ENCODE results near the gene MMADHC. TPM values are rescaled to one million over a fixed set of nuclear protein-coding genes. Genes with fewer than 3 reads are reported as not detected.

Gene MMADHC
- total and polyA plus RNA-seq, 2 of the 13 experiments (the other 11 are each of a cell fraction or from before 2014, with no cell fraction given), result 90.2 to 210 TPM

DNA sequence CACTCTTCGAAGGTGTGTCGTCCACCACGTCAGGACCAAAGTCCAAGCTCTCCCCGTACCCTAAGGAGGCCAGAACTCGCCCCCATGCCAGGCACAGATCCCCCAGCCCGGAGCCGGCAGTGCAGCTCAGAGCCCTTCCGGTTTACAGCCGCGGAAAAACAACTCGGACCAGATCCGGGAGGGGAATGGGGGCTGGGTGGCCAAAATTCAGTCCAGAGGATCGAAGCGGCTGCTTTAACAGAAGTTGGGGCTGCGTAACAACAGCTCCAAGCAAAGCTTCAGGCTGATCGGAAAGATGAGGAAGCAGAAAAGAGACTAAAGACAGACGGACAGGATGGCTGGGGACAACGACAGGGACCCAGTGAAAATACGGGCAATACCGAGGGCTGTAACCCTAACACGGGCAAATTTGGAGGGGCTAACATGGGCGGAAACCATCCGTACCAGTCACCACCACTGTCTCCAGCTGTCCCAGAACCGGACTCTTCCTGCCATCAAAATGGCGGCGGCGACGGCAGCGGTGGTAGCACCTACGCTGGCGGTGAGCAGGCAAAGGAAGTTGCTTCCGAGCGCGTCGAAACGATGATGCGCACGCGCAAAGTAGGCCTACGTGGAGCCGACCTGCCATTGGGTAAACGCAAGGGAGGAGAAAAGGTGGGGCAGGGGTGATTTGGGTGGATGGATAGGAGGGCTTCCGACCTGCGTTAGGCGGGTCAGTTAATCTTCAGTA is at the start of gene MMADHC (continued):
- TF ChIP-seq, protein P1, sequence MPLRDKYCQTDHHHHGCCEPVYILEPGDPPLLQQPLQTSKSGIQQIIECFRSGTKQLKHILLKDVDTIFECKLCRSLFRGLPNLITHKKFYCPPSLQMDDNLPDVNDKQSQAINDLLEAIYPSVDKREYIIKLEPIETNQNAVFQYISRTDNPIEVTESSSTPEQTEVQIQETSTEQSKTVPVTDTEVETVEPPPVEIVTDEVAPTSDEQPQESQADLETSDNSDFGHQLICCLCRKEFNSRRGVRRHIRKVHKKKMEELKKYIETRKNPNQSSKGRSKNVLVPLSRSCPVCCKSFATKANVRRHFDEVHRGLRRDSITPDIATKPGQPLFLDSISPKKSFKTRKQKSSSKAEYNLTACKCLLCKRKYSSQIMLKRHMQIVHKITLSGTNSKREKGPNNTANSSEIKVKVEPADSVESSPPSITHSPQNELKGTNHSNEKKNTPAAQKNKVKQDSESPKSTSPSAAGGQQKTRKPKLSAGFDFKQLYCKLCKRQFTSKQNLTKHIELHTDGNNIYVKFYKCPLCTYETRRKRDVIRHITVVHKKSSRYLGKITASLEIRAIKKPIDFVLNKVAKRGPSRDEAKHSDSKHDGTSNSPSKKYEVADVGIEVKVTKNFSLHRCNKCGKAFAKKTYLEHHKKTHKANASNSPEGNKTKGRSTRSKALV (CRISPR knock-in tag; IDR thresholded peaks at IDR 0.05), result 0 out of 2 replicates have a peak, but pooled peaks have one; percentile 21
- TF ChIP-seq, protein P2, sequence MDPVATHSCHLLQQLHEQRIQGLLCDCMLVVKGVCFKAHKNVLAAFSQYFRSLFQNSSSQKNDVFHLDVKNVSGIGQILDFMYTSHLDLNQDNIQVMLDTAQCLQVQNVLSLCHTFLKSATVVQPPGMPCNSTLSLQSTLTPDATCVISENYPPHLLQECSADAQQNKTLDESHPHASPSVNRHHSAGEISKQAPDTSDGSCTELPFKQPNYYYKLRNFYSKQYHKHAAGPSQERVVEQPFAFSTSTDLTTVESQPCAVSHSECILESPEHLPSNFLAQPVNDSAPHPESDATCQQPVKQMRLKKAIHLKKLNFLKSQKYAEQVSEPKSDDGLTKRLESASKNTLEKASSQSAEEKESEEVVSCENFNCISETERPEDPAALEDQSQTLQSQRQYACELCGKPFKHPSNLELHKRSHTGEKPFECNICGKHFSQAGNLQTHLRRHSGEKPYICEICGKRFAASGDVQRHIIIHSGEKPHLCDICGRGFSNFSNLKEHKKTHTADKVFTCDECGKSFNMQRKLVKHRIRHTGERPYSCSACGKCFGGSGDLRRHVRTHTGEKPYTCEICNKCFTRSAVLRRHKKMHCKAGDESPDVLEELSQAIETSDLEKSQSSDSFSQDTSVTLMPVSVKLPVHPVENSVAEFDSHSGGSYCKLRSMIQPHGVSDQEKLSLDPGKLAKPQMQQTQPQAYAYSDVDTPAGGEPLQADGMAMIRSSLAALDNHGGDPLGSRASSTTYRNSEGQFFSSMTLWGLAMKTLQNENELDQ (CRISPR knock-in tag; IDR thresholded peaks at IDR 0.05; ENCODE audit: borderline replicate concordance), result peak; percentile 53; the same call in 1 of the 2 replicates
- TF ChIP-seq HES4 (CRISPR knock-in tag; IDR thresholded peaks at IDR 0.05; ENCODE audit: borderline replicate concordance) (peak; percentile 92), THAP11 (CRISPR knock-in tag; IDR thresholded peaks at IDR 0.05) (peak; percentile 85), RNF2 (conservative IDR thresholded peaks at IDR 0.05; ENCODE audit: low read depth) (no peak), ZNF749 (CRISPR knock-in tag; IDR thresholded peaks at IDR 0.05; ENCODE audit: borderline replicate concordance) (peak; percentile 35; the same call in 1 of the 2 replicates), KLF9 (CRISPR knock-in tag; IDR thresholded peaks at IDR 0.05; ENCODE audit: low read depth) (0 out of 2 replicates have a peak, but pooled peaks have one; percentile 49), ZNF264 (CRISPR knock-in tag; IDR thresholded peaks at IDR 0.05) (peak; percentile 62), SP4 (CRISPR knock-in tag; IDR thresholded peaks at IDR 0.05) (peak; percentile 50; the same call in 1 of the 2 replicates), NPAS2 (CRISPR knock-in tag; IDR thresholded peaks at IDR 0.05; ENCODE audit: borderline replicate concordance) (no peak), ZNF570 (CRISPR knock-in tag; IDR thresholded peaks at IDR 0.05; ENCODE audit: borderline replicate concordance) (0 out of 2 replicates have a peak, but pooled peaks have one; percentile 65), ZNF138 (CRISPR knock-in tag; IDR thresholded peaks at IDR 0.05; ENCODE audit: low read depth) (peak; percentile 20; the same call in 1 of the 2 replicates), ZC3H13 (CRISPR knock-in tag; IDR thresholded peaks at IDR 0.05) (peak; percentile 72; the same call in 1 of the 2 replicates), SP5 (CRISPR knock-in tag; IDR thresholded peaks at IDR 0.05; ENCODE audit: borderline replicate concordance, low read depth) (peak; percentile 49)
- TF ChIP-seq, protein P3, sequence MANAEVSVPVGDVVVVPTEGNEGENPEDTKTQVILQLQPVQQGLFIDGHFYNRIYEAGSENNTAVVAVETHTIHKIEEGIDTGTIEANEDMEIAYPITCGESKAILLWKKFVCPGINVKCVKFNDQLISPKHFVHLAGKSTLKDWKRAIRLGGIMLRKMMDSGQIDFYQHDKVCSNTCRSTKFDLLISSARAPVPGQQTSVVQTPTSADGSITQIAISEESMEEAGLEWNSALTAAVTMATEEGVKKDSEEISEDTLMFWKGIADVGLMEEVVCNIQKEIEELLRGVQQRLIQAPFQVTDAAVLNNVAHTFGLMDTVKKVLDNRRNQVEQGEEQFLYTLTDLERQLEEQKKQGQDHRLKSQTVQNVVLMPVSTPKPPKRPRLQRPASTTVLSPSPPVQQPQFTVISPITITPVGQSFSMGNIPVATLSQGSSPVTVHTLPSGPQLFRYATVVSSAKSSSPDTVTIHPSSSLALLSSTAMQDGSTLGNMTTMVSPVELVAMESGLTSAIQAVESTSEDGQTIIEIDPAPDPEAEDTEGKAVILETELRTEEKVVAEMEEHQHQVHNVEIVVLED (CRISPR knock-in tag; IDR thresholded peaks at IDR 0.05; ENCODE audit: borderline replicate concordance), result peak; percentile 92
- TF ChIP-seq, protein P4, sequence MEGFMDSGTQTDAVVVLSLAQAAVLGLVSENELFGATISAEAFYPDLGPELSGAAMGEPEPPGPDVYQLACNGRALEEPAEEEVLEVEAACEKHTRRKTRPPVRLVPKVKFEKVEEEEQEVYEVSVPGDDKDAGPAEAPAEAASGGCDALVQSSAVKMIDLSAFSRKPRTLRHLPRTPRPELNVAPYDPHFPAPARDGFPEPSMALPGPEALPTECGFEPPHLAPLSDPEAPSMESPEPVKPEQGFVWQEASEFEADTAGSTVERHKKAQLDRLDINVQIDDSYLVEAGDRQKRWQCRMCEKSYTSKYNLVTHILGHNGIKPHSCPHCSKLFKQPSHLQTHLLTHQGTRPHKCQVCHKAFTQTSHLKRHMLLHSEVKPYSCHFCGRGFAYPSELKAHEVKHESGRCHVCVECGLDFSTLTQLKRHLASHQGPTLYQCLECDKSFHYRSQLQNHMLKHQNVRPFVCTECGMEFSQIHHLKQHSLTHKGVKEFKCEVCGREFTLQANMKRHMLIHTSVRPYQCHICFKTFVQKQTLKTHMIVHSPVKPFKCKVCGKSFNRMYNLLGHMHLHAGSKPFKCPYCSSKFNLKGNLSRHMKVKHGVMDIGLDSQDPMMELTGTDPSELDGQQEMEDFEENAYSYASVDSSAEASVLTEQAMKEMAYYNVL (CRISPR knock-in tag; IDR thresholded peaks at IDR 0.05; ENCODE audit: borderline replicate concordance), result peak; percentile 69; the same call in 1 of the 2 replicates
- TF ChIP-seq, protein P5, sequence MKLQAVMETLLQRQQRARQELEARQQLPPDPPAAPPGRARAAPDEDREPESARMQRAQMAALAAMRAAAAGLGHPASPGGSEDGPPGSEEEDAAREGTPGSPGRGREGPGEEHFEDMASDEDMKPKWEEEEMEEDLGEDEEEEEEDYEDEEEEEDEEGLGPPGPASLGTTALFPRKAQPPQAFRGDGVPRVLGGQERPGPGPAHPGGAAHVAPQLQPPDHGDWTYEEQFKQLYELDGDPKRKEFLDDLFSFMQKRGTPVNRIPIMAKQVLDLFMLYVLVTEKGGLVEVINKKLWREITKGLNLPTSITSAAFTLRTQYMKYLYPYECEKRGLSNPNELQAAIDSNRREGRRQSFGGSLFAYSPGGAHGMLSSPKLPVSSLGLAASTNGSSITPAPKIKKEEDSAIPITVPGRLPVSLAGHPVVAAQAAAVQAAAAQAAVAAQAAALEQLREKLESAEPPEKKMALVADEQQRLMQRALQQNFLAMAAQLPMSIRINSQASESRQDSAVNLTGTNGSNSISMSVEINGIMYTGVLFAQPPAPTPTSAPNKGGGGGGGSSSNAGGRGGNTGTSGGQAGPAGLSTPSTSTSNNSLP (IDR thresholded peaks at IDR 0.05; ENCODE audit: low read depth, low read length), result peak; percentile 57

Measured in HepG2 (cell line).